CMK (cell line): Measurements from ENCODE around the gene CAMSAP1.
"Not testable (repeated sequence)": the region's sequence is repeated elsewhere in the genome, so short reads cannot be mapped to it uniquely, and the experiment has no call there.

Experiments used
- DNase-seq: peaks from one replicate; pipeline ENCODE4 v3.0.0-alpha.2; 2010; ENCODE audit warnings: low read depth

Gene CAMSAP1

DNA sequence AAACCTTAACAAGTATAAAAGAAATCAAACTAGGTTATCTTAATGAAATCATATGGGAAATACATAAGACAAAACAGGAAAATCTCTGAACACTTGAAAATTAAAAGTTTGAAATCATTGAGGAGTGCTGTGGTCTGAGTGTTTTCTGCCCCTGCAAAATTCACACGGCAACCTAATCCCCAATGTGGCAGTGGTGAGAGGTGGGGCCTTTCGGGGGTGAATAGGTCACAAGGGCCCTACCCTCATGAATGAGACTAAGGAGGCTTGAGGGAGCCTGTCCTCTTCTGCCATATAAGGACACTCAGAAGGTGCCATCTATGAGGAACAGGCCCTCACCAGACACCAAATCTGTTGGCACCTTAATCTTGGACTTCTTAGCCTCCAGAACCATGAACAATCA lies 10.7 kb downstream of the CAMSAP1 start:
- DNase-seq = no peak

DNA sequence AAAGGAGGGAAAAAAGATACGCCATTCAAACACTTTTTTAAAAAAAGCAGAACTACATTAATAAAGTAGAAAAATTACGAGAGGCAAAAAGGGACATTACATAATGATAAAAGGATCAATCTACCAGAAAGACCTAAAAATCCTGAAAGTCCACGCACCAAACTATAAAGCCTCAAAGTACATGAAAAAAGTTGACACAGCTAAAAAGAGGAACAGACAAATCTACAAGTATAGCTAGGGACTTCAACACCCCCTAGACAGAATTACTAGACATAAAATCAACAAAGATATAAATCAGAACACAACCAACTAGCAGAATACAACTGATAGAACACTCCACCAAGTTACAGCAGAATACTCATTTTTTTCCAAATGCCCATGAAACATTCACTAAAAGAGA lies 11.1 kb downstream of the CAMSAP1 start:
- DNase-seq = no peak

DNA sequence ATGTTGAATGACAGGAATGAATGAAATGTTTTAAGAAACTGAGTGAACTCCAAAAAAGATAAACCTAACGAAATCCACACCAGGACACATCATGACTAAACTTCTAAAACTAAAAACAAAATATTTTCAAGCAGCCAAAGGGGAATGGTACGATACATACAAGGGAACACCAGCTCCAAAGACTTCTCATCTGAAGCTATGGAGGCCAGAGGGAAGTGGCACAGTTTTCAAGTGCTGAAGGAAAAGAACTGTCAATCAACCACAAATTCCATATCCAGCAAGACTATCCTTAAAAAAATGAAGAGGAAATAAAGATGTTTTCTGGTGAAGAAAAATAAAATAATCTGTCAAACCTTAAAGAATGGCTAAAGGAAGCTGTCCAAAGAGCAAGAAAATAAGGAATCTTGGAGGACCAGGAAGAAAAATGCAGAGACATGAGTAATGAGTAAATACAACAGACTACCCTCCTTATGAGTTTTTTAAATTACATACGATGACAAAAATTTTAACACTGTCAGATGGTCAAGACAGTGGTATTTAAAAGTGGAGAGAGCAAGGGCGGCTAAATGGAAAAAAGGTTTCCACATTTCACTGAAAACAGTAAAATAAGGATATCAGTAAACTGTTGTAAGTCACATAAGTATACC lies 12.0 kb downstream of the CAMSAP1 start:
- DNase-seq = no peak

GRCh38 chr9:135893104-135893503 lies 14.2 kb downstream of the CAMSAP1 start:
- no peak for DNase-seq

GRCh38 chr9:135892327-135892726 lies 15.0 kb downstream of the CAMSAP1 start:
- DNase-seq = not testable (repeated sequence)

GRCh38 chr9:135891027-135891631 lies 16.2 kb downstream of the CAMSAP1 start:
- no peak for DNase-seq

GRCh38 chr9:135890190-135891026 lies 16.9 kb downstream of the CAMSAP1 start:
- DNase-seq = no peak

DNA sequence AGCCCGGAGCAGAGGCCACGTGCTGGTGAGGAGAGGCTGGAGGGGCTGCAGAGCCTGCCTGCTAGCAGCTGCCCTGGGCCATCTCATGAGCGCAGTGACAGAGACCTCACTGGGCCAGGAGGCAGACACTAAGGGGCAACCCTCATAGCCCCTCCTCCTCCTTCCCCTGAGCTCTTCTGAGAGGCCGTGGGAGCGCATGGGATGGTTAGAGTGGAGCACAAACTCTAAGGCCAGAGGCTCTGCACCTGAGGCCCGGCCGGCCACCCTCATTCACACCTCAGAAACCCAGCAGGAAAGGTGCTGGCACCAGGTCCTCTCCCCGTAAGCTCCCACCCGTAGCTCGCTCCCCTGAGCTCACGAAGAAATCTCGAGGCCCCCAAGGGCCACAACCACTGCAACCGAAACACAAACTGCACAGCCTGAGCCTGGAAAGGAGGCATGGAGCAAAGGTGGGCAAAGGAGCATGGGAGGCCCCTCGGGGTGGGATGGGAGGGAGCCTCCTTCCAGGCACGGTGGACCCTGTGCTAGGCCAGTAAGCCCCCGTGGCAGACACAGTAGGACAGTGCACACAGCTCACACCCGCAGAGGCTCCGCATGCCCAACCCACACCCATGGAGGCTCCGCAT lies 17.7 kb downstream of the CAMSAP1 start:
- DNase-seq = no peak

GRCh38 chr9:135888766-135889394 lies 18.5 kb downstream of the CAMSAP1 start:
- DNase-seq = no peak

DNA sequence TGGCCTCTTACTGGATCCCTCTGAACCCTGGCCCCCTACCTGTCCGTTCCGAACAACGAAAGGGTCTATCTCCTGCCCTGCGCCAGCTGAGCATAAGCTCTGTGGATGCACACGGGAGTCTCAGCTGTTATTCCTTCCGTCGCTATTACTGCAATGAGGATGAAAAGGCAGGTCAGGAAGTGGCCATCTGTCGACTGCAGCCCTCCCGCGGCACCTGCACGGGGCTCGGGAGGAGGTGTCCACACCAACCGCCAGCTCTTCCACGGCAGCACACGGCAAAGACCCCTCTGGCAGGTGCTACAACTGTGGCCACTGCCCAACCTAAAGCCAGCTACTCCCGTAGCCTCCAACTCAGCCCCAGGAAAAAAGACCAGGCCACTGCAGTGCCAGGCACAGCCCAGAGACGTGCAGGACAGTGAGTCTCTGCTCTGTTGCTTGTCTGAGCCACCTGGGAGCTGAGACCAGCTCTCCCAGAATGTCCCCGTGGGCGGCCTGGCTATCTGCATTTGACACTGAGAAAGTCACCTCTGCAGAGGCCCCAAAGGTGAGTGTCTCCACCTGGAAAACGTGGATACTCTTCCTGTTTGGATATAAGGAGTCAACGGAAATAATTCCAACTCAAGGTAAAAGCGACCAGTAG lies 19.1 kb downstream of the CAMSAP1 start:
- no peak for DNase-seq

- peak; percentile 75 for DNase-seq
Measured at GRCh38 chr9:135887585-135888050, 19.7 kb downstream of the CAMSAP1 start.

- DNase-seq = peak; percentile 37
Measured at GRCh38 chr9:135887021-135887507, 20.3 kb downstream of the CAMSAP1 start.

- no peak for DNase-seq
Measured at GRCh38 chr9:135886147-135886981, 21.0 kb downstream of the CAMSAP1 start.

DNA sequence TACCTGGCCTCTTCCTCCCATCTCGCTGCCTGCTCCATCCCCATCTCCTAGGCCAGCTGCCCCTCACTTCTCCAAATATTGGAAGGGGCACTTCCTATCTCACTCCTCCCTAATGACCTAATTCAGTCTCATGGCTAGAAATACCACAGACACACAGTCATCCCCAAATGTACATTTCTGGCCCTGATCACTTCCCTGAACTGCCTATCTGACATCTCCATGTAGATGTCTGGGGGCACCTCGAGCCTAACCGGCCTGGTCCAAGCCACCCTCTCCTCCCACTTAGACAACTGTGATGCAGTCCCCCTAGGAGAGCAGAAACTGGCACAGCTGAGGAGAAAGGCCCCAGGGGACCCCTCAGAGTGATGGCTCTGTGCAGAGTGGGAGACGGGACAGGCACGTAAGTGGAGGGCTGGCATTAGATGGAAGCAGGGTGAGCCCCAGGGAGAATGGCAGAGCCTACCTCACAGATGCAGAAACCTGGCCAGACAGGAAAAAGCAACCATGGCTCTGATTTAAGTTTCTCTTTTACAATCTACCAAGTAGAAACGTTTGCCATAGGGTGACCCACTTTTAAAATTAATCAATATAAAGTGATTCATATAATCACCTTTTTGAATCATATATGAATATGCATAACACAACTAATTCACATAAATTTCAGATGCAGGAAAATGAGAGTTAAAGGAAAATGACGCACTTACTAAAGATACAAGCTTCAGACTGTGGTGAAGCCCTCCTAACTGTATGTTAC lies 22.1 kb downstream of the CAMSAP1 start:
- DNase-seq = no peak

GRCh38 chr9:135884328-135885035 lies 22.9 kb downstream of the CAMSAP1 start:
- no peak for DNase-seq

DNA sequence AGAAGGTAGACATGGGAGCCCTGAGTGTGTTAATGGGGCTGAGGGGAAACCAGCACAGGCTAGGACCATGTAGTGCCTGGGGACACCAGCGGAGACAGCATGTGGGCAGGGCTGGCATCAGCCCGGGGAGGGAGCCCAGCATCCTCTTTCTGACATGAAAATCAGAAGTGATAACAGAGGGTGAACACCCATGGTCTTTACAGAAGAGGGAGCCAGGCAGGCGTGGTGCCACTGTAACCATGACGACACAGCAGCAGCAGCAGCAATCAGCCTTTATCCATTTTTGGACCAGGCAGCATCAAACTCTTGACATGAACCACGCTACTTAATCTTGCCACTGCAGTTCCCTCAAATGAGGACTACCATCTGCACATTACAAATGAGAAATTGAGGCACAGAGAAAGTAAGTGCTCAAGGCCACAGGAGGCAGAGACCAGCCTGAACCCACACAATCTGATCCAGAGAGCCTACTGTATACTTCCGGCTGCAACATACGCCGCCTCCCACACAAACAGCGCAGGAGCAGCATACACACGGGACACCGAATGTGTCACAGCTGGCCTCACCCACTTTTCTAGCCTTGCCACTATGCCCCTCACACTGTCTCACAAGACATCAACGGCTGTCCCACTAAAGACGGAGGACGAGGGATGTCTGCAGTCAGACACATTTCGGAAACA lies 23.8 kb downstream of the CAMSAP1 start:
- no peak for DNase-seq

DNA sequence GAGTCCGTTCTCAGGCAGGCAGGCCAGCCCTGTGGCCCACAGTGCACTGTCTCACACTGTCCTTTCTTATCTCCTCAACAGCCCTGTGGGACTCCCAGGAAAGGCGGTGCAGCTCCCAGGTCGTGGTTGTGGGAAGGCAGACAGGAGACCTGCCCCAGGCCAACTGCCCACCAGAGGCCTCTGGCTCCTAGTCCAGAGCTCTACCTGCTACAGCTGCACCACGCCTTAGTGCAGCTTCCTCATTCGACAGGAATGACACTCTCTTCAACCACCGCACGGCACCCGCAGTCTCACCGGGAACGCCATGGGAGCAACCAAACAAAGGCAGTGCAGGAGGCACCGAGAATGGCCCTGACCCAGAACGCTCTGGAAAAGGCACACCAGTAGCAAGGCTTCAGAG lies 25.3 kb downstream of the CAMSAP1 start:
- no peak for DNase-seq

DNA sequence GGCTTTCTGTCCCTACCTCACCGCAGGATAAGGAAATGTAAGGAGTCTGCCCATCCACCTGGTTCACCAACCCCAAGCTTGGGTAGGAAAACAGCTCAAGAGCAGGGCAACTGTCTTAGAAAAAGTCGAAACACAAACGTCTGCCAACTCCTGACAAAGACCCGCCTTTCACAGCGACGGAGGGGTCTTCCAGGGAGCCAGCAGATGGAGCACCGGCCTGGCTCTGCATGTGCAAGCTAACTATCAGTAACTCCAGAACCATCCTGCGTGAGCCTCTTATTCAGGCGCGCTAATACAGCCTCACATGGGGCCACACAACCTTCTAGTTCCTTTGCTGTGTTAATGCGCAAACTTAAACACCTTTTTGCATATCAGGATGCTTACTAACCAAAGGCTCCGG lies 26.9 kb downstream of the CAMSAP1 start:
- DNase-seq = no peak

DNA sequence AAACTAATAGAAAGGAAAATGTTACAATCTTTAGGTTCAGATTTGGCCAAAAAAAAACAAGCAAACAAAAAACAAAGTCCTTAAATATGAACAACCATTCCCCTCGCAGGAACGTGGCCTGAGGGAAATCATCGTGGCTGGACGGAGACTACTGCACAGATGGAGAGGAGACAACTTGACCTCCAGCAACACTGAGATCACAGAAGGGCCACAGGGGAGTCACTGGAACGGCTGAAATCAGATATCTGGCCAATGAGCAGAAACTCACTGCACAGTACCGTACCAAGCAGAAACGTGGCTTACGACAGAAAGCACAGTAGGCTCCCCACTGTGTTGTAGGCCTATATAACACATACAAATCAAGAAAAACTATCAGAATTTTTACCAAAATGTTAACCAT lies 27.7 kb downstream of the CAMSAP1 start:
- no peak for DNase-seq
